ENCODE results near the gene RNPEP. TPM values are rescaled to one million over a fixed set of nuclear protein-coding genes. Genes with fewer than 3 reads are reported as not detected.
A peak's percentile ranks its signal among the peaks of the same experiment; 100 is the strongest.

The RNPEP gene
- total RNA-seq, 1 donor from 2014 or later: 51.4 TPM

GRCh38 chr1:202004711-202005110, 22.3 kb downstream of the RNPEP start:
- DNase-seq (ENCODE audit: extremely low spot score, unreplicated experiment): no peak
- Mint-ChIP-seq H3K4me1 (ENCODE audit: unreplicated experiment) (peaks cover 34% of the 10 kb centered on the region), H3K27me3 (ENCODE audit: unreplicated experiment) (no peaks in the 10 kb centered on the region), H3K9me3 (ENCODE audit: unreplicated experiment) (no peaks in the 10 kb centered on the region), H3K36me3 (ENCODE audit: unreplicated experiment) (peaks cover 41% of the 10 kb centered on the region), H3K4me3 (ENCODE audit: unreplicated experiment) (no peak overlapping the region), H3K27ac (ENCODE audit: unreplicated experiment) (no peak overlapping the region)
- TF ChIP-seq CTCF (IDR thresholded peaks at IDR 0.05): no peak

- TF ChIP-seq CTCF (IDR thresholded peaks at IDR 0.05): peak; percentile 62
- DNase-seq (ENCODE audit: extremely low spot score, unreplicated experiment): no peak
- H3K36me3 Mint-ChIP-seq (ENCODE audit: unreplicated experiment): peaks cover 30% of the 10 kb centered on the region
- H3K4me1 Mint-ChIP-seq (ENCODE audit: unreplicated experiment): peaks cover 42% of the 10 kb centered on the region
- H3K27me3 Mint-ChIP-seq (ENCODE audit: unreplicated experiment): no peaks in the 10 kb centered on the region
- no peak overlapping the region for H3K4me3 Mint-ChIP-seq (ENCODE audit: unreplicated experiment)
- H3K27ac Mint-ChIP-seq (ENCODE audit: unreplicated experiment): peak overlapping the region; percentile 62
- H3K9me3 Mint-ChIP-seq (ENCODE audit: unreplicated experiment): no peaks in the 10 kb centered on the region
Observed at GRCh38 chr1:202005958-202006357, 23.5 kb downstream of the RNPEP start.

- TF ChIP-seq CTCF (IDR thresholded peaks at IDR 0.05): no peak
- H3K36me3 Mint-ChIP-seq (ENCODE audit: unreplicated experiment): peaks cover 22% of the 10 kb centered on the region
- no peak overlapping the region for H3K4me3 Mint-ChIP-seq (ENCODE audit: unreplicated experiment)
Observed at GRCh38 chr1:202007304-202007703, 24.9 kb downstream of the RNPEP start.

GRCh38 chr1:202007805-202008489, 25.5 kb downstream of the RNPEP start:
- Mint-ChIP-seq H3K27ac (ENCODE audit: unreplicated experiment) (no peak overlapping the region), H3K4me1 (ENCODE audit: unreplicated experiment) (peaks cover 42% of the 10 kb centered on the region), H3K9me3 (ENCODE audit: unreplicated experiment) (no peaks in the 10 kb centered on the region), H3K27me3 (ENCODE audit: unreplicated experiment) (no peaks in the 10 kb centered on the region), H3K4me3 (ENCODE audit: unreplicated experiment) (no peak overlapping the region), H3K36me3 (ENCODE audit: unreplicated experiment) (peaks cover 20% of the 10 kb centered on the region)
- DNase-seq (ENCODE audit: extremely low spot score, unreplicated experiment): no peak
- no peak for TF ChIP-seq CTCF (IDR thresholded peaks at IDR 0.05)

More at GRCh38 chr1:202007304-202007703, 24.9 kb downstream of the RNPEP start:
- no peak for DNase-seq (ENCODE audit: extremely low spot score, unreplicated experiment)
- H3K9me3 Mint-ChIP-seq (ENCODE audit: unreplicated experiment): no peaks in the 10 kb centered on the region
- H3K4me1 Mint-ChIP-seq (ENCODE audit: unreplicated experiment): peaks cover 42% of the 10 kb centered on the region
- no peak overlapping the region for H3K27ac Mint-ChIP-seq (ENCODE audit: unreplicated experiment)
- no peaks in the 10 kb centered on the region for H3K27me3 Mint-ChIP-seq (ENCODE audit: unreplicated experiment)

- H3K4me3 Mint-ChIP-seq (ENCODE audit: unreplicated experiment): no peak overlapping the region
- peak; percentile 92 for DNase-seq (ENCODE audit: extremely low spot score, unreplicated experiment)
- peaks cover 7% of the 10 kb centered on the region for H3K36me3 Mint-ChIP-seq (ENCODE audit: unreplicated experiment)
- H3K27me3 Mint-ChIP-seq (ENCODE audit: unreplicated experiment): no peaks in the 10 kb centered on the region
- H3K9me3 Mint-ChIP-seq (ENCODE audit: unreplicated experiment): no peaks in the 10 kb centered on the region
- peak overlapping the region; percentile 21 for H3K27ac Mint-ChIP-seq (ENCODE audit: unreplicated experiment)
- peaks cover 41% of the 10 kb centered on the region for H3K4me1 Mint-ChIP-seq (ENCODE audit: unreplicated experiment)
- TF ChIP-seq CTCF (IDR thresholded peaks at IDR 0.05): peak; percentile 91
Observed at GRCh38 chr1:202009326-202010179, 27.1 kb downstream of the RNPEP start.
